HK-2 (cell line): Measurements from ENCODE around the gene MEP1A.
"Not testable (repeated sequence)": the region's sequence is repeated elsewhere in the genome, so short reads cannot be mapped to it uniquely, and the experiment has no call there.

ENCODE experiments used
- DNase-seq: peaks from one replicate; pipeline ENCODE4 v3.0.0-alpha.2; 2018; ENCODE audit not compliant: unreplicated experiment

Gene MEP1A

DNA sequence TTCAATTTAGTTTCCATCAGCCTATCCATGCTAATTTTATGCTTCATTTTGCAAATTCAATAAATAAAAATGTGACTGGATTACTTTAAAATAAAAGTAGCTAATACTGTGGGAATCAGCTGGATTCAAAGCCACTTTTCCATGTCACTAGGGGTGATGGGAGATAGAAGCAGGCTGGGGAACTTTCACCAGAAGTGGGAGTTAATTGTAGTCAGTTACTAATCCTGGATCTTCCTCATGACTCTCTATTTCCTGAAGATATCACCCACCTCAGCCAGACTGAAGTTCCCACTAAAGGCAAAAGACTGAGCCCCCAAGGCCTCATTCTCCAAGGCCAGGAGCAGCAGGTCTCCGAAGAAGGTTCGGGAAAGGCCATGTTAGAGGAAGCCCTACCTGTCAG is 41.8 kb downstream of the MEP1A start:
- DNase-seq = not testable (repeated sequence)

DNA sequence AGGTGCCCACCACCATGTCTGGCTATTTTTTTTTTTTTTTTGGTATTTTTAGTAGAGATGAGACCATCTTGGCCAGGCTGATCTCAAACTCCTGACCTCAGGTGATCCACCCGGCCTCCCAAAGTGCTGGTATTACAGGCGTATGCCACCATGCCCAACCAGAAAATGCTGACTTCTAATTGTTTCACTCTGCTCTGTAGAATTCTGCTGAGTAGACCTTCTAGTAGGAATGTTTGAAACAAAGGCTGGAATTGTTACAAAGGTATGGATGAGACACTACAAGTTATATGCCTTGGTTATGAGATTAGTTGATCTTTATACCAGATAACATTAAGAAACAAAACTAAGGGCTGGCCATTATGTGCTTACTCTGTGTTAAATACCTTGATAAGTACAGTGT is 44.8 kb downstream of the MEP1A start:
- no peak for DNase-seq

DNA sequence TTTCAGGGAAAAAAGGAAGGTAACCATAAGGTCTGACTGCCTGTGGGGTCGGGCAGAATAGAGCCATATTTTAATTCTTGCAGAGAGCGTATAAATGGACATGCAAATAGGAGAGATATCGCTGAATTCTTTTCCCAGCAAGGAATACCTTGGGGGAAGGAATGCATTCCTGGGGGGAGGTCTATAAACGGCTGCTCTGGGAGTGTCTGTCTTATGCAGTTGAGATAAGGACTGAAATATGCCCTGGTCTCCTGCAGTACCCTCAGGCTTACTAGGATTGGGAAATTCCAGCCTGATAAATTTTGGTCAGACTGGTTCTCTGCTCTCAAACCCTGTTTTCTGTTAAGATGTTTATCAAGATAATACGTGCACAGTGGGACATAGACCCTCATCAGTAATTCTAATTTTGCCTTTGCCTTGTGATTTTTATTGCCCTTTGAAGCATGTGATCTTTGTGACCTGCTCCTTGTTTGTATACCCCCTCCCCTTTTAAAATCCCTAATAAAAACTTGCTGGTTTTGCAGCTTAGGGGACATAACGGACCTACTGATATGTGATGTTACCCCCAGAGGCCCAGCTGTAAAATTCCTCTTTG is 49.2 kb downstream of the MEP1A start:
- not testable (repeated sequence) for DNase-seq

DNA sequence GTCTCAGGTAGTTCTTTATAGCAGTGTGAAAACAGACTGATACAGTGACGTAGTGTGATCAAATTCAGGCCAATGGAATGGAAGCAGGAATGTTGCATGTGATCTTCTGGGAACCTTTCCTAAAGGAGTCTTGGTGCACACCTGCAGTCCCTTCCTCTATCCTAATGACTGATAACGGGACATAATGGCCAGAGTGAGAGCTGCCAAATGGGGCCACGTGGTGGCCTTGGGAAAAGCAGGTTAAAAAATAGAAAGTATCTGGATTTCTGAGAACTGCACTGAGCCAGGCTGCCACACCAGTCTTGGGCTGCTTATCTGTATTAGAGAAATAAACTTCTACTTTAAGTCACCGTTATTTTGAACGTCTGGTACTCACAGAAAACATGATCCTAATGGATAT is 51.9 kb downstream of the MEP1A start:
- no peak for DNase-seq

DNA sequence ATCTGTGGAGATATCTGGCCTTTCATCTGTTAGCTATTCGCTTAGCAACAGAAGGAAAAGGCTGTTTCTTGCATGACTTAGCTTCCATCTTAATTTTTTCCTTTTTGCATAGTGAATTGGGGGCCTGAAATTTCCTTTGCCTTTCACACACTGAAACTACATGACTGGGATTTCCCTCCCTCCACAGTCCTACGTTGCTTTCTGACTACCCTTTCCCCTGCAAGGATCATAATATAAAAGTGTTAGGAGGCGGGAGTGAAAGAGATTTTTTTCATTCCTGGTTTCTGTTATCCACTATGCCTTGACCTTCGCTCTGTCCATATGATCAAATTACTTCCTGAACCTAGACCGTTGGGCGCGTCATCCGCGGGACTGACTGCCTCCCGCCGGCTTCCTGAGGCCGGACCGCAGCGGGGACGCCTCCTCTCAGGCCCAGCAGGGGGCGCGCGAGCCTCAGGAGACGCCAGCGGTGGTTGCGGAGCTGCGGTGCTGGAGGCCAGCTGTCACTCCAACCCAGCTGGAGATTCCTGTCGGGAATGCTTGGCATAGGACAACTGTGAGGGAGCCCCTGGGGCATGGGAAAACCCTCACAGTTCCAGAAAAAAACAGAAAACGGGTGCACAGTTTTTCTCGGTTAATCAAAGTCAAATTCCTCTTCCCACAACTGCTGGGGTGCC is 55.6 kb downstream of the MEP1A start:
- DNase-seq = peak; percentile 88

DNA sequence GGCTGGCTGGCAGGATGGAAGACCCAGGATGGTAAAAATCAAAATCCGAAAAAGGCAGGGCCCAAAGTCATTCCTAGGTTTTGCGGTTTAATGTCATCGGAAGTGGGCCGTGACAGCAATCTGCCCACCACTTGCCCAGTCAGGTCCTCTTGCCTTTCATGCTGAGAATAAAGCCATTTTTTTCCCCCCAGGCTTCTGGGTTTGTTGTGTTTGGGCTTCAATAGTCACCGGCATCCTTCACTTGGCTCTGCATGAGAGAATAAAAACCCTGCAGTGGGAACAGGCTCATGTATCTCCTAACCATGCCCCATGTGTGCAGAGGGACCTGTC is 56.1 kb downstream of the MEP1A start:
- no peak for DNase-seq

DNA sequence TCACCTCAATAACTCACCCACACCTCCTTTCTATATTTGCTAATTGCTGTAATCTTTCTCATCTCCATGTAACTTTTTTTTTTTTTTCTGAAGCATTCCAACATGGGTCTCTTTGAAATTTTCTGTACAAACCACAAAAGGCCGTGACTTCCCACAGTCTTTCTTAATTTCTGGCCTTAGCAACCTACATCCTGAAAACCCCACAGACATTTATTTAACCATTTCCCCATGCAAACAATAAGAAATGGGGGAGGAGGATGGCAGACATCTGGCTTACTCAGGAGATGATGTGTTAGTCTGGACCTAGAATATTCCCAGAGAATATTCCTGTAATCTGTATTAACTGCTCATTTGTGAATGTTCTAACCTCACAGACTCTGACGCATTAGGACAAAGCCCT is 57.6 kb downstream of the MEP1A start:
- no peak for DNase-seq

DNA sequence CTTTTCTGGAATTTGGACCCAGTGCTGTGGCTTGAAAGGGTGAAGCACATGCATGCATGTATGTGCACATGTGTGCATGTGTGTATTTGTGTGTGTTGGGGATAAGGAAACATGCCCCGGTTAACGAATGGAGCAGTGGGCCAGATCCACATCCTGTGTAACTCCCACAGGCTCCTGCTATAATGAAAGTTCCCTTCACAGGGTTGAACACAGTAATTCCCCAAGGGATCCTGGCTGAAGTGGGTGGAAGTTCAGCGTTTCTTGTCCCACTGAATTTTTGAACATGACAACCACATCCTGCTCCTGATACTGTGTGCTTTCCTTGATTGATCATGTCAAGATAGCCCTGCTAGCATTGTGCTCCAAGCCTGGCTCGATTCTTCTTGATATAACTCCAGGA is 58.4 kb downstream of the MEP1A start:
- DNase-seq = not testable (repeated sequence)

DNA sequence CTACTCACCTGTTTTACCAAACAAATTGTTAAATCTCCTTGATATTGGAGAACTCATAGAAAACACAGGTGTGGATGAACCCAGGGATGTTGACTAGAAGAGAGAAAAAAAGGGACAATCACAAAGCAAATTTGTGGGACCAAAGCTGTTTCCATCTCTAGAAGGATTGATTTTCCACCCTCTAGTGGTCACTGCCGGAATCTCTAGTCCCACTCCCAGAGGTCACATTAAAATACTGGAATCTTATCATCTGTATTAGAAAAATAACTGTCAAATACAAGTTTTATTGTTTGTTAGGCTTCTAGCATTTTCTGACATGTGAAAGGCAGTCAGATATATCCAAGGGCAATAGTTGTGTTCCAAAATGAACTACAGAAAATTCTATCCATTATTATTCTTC is 62.8 kb downstream of the MEP1A start:
- DNase-seq = not testable (repeated sequence)

DNA sequence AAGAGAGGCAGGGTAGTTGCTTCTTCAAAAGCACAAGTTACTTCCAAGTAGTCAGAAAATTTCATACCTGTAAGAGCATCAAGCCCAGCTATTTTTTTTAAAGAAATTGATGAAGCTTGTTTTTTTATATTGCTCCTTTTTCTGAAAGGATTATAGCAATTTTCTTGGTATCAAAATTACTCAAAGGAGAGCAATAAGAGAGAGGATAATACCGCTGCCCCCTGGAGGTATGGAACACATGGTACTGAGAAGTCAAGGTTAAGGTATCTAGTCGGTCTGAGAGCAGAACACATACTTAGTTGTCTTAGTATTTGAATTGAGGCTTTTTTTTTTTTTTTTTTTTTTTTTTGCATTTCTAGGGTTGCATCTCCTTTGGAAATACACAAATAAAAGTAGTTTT is 69.2 kb downstream of the MEP1A start:
- no peak for DNase-seq

DNA sequence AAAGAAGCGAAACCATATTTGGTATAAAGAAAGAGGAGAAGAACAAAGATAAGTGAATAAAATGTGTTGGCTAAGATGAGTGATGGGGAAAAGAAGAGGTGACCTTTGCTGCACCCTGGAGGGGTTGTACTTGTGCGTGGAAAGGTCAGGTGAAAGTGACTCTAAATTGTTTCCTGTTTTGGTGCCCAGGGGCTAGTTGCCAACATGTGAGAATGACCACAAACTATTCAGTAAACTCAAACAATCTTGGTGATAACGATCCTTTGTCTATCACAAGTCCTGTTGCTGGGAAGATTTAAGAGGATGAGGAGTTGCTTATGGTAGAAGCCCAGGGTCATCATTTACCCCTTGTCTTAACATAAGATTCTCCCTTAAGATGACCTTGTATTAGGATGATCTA is 70.6 kb downstream of the MEP1A start:
- DNase-seq = no peak

DNA sequence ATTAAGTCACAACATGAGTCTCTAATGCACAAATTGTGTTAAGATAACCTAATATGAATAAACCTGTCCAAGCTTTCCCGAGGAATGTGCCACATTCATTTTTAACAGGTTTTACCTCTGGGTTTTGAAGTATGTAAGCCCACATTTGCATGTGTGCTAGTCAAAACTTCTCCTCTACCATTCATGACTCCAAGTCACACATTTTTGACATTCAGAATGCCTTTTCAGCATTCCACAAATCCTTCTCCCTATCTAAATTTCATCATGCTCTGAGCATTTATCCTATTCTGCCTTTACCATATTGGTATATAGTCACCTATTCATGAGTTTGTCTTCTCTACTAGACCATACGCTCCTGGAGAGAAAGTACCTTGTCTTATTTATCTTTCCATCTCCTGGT is 72.0 kb downstream of the MEP1A start:
- DNase-seq = no peak

DNA sequence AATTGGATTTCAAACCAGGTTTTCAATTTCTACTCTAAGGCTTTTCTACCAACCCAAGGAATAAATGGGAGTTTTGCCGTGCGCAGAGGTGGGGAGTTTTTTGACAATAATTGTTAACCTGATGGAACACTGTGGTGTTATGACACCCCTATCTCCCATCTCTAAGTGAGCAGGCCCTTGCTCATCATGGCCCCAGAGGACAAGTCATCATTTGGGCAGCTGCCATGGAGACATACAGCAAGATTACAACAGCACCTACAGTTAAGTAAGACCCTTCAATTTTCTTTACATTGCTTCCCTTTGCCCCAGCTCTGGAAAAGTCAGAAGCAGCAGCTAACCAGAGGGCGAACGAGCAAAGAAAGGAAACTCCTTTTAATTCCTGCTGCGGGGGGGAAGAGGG is 74.2 kb downstream of the MEP1A start:
- no peak for DNase-seq

DNA sequence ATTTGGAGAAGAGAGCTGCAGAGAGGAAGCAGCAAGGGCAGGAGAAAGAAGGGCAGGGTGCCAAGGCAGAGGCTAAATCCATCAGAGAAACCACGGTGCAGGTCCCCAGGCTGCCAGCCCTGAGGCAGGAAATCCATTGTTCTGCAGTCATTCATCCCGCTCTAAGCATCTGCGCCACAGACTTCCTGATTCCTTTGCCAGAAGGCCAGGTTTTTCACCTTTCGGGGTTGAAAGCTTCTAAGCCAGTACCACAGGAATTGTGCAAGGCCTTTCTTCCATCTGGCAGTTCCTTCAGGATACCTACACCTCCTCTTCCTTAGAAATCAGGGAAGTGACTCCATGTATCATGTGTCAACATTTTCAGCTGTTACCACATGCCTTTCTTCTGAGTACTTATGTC is 82.9 kb downstream of the MEP1A start:
- DNase-seq = no peak

DNA sequence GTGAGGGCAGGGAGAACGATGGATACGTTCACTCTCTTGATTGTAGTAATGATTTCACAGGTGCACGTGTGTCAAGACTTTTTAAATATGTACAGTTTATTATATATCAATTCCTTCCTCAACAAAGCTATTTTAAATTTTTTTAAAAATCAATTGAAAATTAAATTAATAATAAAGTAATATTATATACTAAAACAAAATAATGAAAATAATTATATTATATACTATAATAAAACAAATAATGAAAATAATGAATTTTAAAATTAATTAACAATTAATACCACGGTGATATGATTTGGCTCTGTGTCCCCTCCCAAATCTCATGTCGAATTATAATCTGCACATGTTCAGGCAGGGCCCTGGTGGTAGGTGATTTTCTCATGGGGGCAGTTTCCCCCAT is 85.8 kb downstream of the MEP1A start:
- DNase-seq = no peak

DNA sequence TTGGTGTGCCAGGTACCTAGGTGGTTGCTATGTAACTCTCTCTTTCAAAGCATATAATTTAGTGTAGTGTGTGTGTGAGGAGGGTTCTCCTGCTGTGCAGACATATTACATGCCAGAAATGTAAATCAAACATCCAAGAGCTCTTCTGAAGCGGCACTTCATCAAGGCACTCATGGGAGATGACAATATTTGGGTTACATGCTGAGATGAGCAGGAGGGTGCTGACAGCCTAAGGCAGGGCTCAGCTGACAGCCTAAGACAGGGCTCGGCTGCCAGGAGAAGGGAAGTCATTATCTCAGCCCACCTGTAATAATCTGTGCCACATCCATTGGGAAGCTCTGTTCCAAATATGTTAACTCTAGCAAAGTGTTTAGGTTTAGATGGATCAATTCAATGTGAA is 89.5 kb downstream of the MEP1A start:
- no peak for DNase-seq

DNA sequence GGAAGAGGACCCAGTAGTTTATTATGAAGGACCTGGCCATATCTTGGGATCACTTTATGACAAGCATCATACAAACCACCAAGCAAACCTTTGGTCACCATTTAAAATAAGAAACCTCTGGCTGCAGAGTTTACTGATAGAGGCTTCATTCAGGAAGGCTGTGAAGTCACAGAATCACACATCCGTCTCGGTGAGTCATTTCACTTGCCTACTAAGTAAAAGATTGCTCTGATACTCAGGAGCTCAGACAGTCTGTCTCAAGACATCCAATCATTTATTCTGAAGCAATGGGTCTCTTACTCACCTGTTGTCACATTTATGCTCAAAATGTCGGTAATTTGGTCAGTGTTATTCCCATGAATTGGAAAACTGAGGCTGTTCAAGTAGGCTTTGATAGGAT is 94.8 kb downstream of the MEP1A start:
- DNase-seq = no peak

DNA sequence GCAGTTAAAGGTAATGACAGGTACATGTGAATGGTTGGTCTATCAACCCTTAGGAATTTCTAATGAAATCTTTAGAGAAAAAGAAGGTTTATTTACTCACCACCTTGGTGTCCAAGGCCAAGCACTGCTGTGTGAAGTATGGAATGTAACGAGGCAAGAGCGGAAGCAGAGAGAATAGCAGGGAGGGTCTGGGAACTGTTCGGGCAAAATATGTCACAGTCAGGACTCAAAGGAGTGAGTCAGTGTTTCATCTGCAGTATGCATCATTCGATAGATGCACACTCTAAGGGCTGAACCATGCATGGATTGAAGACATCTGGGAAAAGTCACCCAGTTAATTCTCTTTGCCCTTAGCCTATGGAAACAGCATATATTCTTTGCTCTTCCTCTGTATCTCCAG is 95.4 kb downstream of the MEP1A start:
- no peak for DNase-seq
